ENCODE measurements around the gene CPXM1. TPM values are rescaled to one million over a fixed set of nuclear protein-coding genes. Genes with fewer than 3 reads are reported as not detected.
"Not testable (repeated sequence)": the region's sequence is repeated elsewhere in the genome, so short reads cannot be mapped to it uniquely, and the experiment has no call there.

CPXM1 gene
- polyA plus RNA-seq, 3 donors = 0.05 TPM; not detected in 2

DNA sequence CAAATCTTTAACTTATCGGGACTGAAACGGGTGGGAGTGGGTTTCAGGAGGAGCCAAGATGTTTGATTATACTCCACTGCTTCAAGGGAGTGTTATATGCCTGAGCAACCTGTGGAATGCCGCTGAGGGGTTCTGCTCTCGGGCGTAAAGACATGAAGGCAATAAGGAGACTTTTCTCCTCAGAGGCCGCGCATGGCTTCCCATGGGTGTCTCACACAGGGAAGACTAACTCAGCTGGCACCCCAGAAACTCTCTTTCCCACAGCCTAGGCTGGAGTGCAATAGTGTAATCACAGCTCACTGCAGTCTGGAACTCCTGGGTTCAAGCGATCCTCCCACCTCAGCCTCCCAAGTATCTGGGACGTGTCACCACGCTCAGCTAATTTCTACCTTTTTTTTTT is 9.3 kb upstream of the CPXM1 start:
- H3K36me3 ChIP-seq (replicated peaks in 1 of 2; ENCODE audit: control insufficient read depth in 1 of 2, insufficient read depth in 2 of 2, low read length in 2 of 2) = no peaks in the 10 kb centered on the region
- Mint-ChIP-seq H3K27ac (no peak overlapping the region), H3K4me1 (no peaks in the 10 kb centered on the region), H3K36me3 (no peaks in the 10 kb centered on the region), H3K9me3 (peaks cover 0 to 18% (median 9%) of the 10 kb centered on the region in 7 donors), H3K4me3 (no peak overlapping the region), H3K27me3 (ENCODE audit: low read depth in 3 of 3) (peaks cover 32 to 51% (median 35%) of the 10 kb centered on the region in 3 donors)
- DNase-seq = no peak
- WGBS (ENCODE audit: insufficient coverage) = 100% methylated on average over 2 of the region's 10 CpGs
- TF ChIP-seq, protein P1, sequence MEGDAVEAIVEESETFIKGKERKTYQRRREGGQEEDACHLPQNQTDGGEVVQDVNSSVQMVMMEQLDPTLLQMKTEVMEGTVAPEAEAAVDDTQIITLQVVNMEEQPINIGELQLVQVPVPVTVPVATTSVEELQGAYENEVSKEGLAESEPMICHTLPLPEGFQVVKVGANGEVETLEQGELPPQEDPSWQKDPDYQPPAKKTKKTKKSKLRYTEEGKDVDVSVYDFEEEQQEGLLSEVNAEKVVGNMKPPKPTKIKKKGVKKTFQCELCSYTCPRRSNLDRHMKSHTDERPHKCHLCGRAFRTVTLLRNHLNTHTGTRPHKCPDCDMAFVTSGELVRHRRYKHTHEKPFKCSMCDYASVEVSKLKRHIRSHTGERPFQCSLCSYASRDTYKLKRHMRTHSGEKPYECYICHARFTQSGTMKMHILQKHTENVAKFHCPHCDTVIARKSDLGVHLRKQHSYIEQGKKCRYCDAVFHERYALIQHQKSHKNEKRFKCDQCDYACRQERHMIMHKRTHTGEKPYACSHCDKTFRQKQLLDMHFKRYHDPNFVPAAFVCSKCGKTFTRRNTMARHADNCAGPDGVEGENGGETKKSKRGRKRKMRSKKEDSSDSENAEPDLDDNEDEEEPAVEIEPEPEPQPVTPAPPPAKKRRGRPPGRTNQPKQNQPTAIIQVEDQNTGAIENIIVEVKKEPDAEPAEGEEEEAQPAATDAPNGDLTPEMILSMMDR (IDR thresholded peaks at IDR 0.05) = no peak
- H3K9ac ChIP-seq (ENCODE audit: insufficient read depth, low read length, poor library complexity, severe bottlenecking) = no peak overlapping the region
- H3K79me2 ChIP-seq (ENCODE audit: insufficient read depth, low read length) = no peaks in the 10 kb centered on the region
- H3K9me3 ChIP-seq (replicated peaks in 1 of 2; ENCODE audit: control insufficient read depth in 1 of 2, insufficient read depth in 1 of 2, low read length in 2 of 2) = no peaks in the 10 kb centered on the region
- H3K4me2 ChIP-seq (replicated peaks; ENCODE audit: extremely low read depth, low read length, poor library complexity, severe bottlenecking) = no peak overlapping the region
- no peaks in the 10 kb centered on the region for H3K4me1 ChIP-seq (ENCODE audit: control insufficient read depth in 1 of 2, insufficient read depth in 2 of 2, low read length in 2 of 2)
- peaks cover 12 to 29% of the 10 kb centered on the region in 2 donors for H3K27me3 ChIP-seq (ENCODE audit: control insufficient read depth in 2 of 2, insufficient read depth in 2 of 2, low read length in 2 of 2)
- no peak overlapping the region for H3K27ac ChIP-seq (ENCODE audit: low read depth in 1 of 2, low read length in 2 of 2)
- no peaks in the 10 kb centered on the region for H4K20me1 ChIP-seq (ENCODE audit: insufficient read depth, low read length)
- intact Hi-C loops (cut with micrococcal nuclease) = no loop called here
- H2AFZ ChIP-seq (ENCODE audit: insufficient read depth, low read depth, low read length, poor library complexity, severe bottlenecking) = no peak overlapping the region
- H3K4me3 ChIP-seq (replicated peaks in 1 of 3; ENCODE audit: low read depth in 2 of 3, low read length in 3 of 3) = no peak overlapping the region

DNA sequence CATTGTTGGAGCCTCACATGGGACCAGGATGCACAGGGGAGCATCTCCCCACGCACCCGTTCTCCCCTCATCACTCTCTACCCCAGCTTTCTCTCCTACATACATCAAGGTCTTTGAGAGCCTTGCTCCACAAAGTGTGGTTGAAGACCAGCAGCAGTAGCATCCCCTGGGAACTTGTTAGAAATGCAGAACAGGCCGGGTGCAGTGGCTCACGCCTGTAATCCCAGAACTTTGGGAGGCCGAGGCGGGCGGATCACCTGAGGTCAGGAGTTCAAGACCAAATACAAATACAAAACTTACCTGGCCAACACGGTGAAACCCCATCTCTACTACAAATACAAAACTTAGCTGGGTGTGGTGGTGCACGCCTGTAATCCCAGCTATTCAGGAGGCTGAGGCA is 7.5 kb upstream of the CPXM1 start:
- H3K79me2 ChIP-seq (ENCODE audit: insufficient read depth, low read length); H3K4me2 ChIP-seq (replicated peaks; ENCODE audit: extremely low read depth, low read length, poor library complexity, severe bottlenecking); H3K4me1 Mint-ChIP-seq; intact Hi-C loops (cut with micrococcal nuclease); H3K36me3 Mint-ChIP-seq; H3K4me3 Mint-ChIP-seq; DNase-seq; H3K27ac ChIP-seq (ENCODE audit: low read depth in 1 of 2, low read length in 2 of 2); H3K36me3 ChIP-seq (replicated peaks in 1 of 2; ENCODE audit: control insufficient read depth in 1 of 2, insufficient read depth in 2 of 2, low read length in 2 of 2); H3K9ac ChIP-seq (ENCODE audit: insufficient read depth, low read length, poor library complexity, severe bottlenecking); H3K27ac Mint-ChIP-seq; H3K9me3 ChIP-seq (replicated peaks in 1 of 2; ENCODE audit: control insufficient read depth in 1 of 2, insufficient read depth in 1 of 2, low read length in 2 of 2); H2AFZ ChIP-seq (ENCODE audit: insufficient read depth, low read depth, low read length, poor library complexity, severe bottlenecking); H4K20me1 ChIP-seq (ENCODE audit: insufficient read depth, low read length); H3K4me1 ChIP-seq (ENCODE audit: control insufficient read depth in 1 of 2, insufficient read depth in 2 of 2, low read length in 2 of 2); H3K4me3 ChIP-seq (replicated peaks in 1 of 3; ENCODE audit: low read depth in 2 of 3, low read length in 3 of 3): not testable (repeated sequence)
- H3K27me3 Mint-ChIP-seq (ENCODE audit: low read depth in 3 of 3) = peaks cover 42 to 61% (median 47%) of the 10 kb centered on the region in 3 donors
- H3K27me3 ChIP-seq (ENCODE audit: control insufficient read depth in 2 of 2, insufficient read depth in 2 of 2, low read length in 2 of 2) = peaks cover 17 to 40% of the 10 kb centered on the region in 2 donors
- H3K9me3 Mint-ChIP-seq = peaks cover 0 to 18% (median 8%) of the 10 kb centered on the region in 7 donors
- WGBS (ENCODE audit: insufficient coverage) = 100% methylated on average over 2 of the region's 9 CpGs
